Measurements from ENCODE around the gene LBHD2. TPM values are rescaled to one million over a fixed set of nuclear protein-coding genes. Genes with fewer than 3 reads are reported as not detected.

LBHD2 gene
- total and polyA plus RNA-seq, 2 of the 13 experiments (the other 11 are each of a cell fraction or from before 2014, with no cell fraction given) = 0.67 to 1.00 TPM

GRCh38 chr14:103094406-103095209 is 10.6 kb downstream of the LBHD2 start, which contains the start of gene EXOC3L4 (continued):
- peak; percentile 61; the same call in 1 of the 2 replicates for TF ChIP-seq ZNF160 (CRISPR knock-in tag; IDR thresholded peaks at IDR 0.05)
- peak; percentile 73 for TF ChIP-seq RBFOX2 (IDR thresholded peaks at IDR 0.05; ENCODE audit: low read depth, low read length)
- 0 out of 2 replicates have a peak, but pooled peaks have one; percentile 53 for TF ChIP-seq KAT7 (CRISPR knock-in tag; IDR thresholded peaks at IDR 0.05; ENCODE audit: borderline replicate concordance)
- TF ChIP-seq ARNT (IDR thresholded peaks at IDR 0.05) = no peak
- TF ChIP-seq MLX (CRISPR knock-in tag; IDR thresholded peaks at IDR 0.05) = no peak
- TF ChIP-seq DZIP1 (CRISPR knock-in tag; IDR thresholded peaks at IDR 0.05) = 0 out of 2 replicates have a peak, but pooled peaks have one; percentile 46
- TF ChIP-seq ZNF747 (CRISPR knock-in tag; IDR thresholded peaks at IDR 0.05; ENCODE audit: borderline replicate concordance) = peak; percentile 27; the same call in 1 of the 2 replicates
- TF ChIP-seq EED (CRISPR knock-in tag; IDR thresholded peaks at IDR 0.05) = 0 out of 2 replicates have a peak, but pooled peaks have one; percentile 34
- TF ChIP-seq HNRNPH1 (optimal IDR thresholded peaks at IDR 0.05; ENCODE audit: low read depth, low read length) = no peak
- no peak for TF ChIP-seq ZNF839 (CRISPR knock-in tag; IDR thresholded peaks at IDR 0.05; ENCODE audit: borderline replicate concordance)
- TF ChIP-seq SMAD1 (CRISPR knock-in tag; IDR thresholded peaks at IDR 0.05; ENCODE audit: borderline replicate concordance, low read depth) = no peak
- TF ChIP-seq RARA (CRISPR knock-in tag; IDR thresholded peaks at IDR 0.05) = 0 out of 2 replicates have a peak, but pooled peaks have one; percentile 21
- no peak for TF ChIP-seq SAFB2 (CRISPR knock-in tag; IDR thresholded peaks at IDR 0.05; ENCODE audit: borderline replicate concordance, low read depth)
- TF ChIP-seq ZNF609 (CRISPR knock-in tag; IDR thresholded peaks at IDR 0.05; ENCODE audit: borderline replicate concordance) = peak; percentile 39; the same call in 1 of the 2 replicates
- peak; percentile 66; the same call in 1 of the 2 replicates for TF ChIP-seq REPIN1 (CRISPR knock-in tag; IDR thresholded peaks at IDR 0.05; ENCODE audit: borderline replicate concordance, low read depth)
- no peak for TF ChIP-seq ELK4 (CRISPR knock-in tag; IDR thresholded peaks at IDR 0.05; ENCODE audit: borderline replicate concordance)
- no peak for TF ChIP-seq ZNF234 (CRISPR knock-in tag; conservative IDR thresholded peaks at IDR 0.05)
- no peak for TF ChIP-seq SP5 (CRISPR knock-in tag; IDR thresholded peaks at IDR 0.05; ENCODE audit: borderline replicate concordance, low read depth)
- no peak for TF ChIP-seq SUZ12 (IDR thresholded peaks at IDR 0.05; ENCODE audit: low read depth, low read length)
- no peak for TF ChIP-seq TRIM24 (CRISPR knock-in tag; IDR thresholded peaks at IDR 0.05)
